HL-60 (cell line): Measurements from ENCODE around the gene NOC4L.

Experiments
- DNase-seq, 2 experiments: peaks; one replicate each; pipeline ENCODE4 v3.0.0-alpha.2; 2010 to 2020; ENCODE audit warnings: low read depth in 1 of 2, low spot score in 1 of 2
- H3K27ac ChIP-seq: fragments of 250-450 bp; sonication (Bioruptor Pico); replicated peaks from 2 replicates; pipeline ENCODE4 v1.5.1; 2020; ENCODE audit warnings: mild to moderate bottlenecking, moderate library complexity
- H3K27me3 ChIP-seq: fragments of 250-450 bp; sonication (Bioruptor Pico); 2 replicates; pipeline ENCODE4 v1.5.1; 2021; ENCODE audit warnings: mild to moderate bottlenecking, moderate library complexity; ENCODE audit not compliant: insufficient read depth, poor library complexity, severe bottlenecking
- H3K4me3 ChIP-seq: replicated peaks from 2 replicates; pipeline ENCODE4 v1.5.1; 2011; ENCODE audit warnings: mild to moderate bottlenecking, control low read depth, low read length; ENCODE audit not compliant: insufficient read depth
- GABPA ChIP-seq: IDR thresholded peaks from 2 replicates; pipeline ENCODE4 v1.6.1; 2012; ENCODE audit warnings: low read depth
- POLR2AphosphoS5 ChIP-seq: IDR thresholded peaks from 2 replicates; pipeline ENCODE4 v1.6.1; 2012; ENCODE audit warnings: low read depth
- SPI1 ChIP-seq: IDR thresholded peaks from 2 replicates; pipeline ENCODE4 v1.6.1; 2012; ENCODE audit warnings: low read depth, mild to moderate bottlenecking, borderline replicate concordance
- TF ChIP-seq, protein P1 (sequence below): IDR thresholded peaks from one replicate; pipeline ENCODE4 v1.5.1; 2011; ENCODE audit warnings: low read length, control low read depth, inconsistent platforms; ENCODE audit not compliant: insufficient read depth
- TF ChIP-seq, protein P2 (sequence below): IDR thresholded peaks from 2 replicates; pipeline ENCODE4 v1.6.1; 2012; ENCODE audit warnings: low read depth; ENCODE audit not compliant: insufficient replicate concordance

The NOC4L gene

DNA sequence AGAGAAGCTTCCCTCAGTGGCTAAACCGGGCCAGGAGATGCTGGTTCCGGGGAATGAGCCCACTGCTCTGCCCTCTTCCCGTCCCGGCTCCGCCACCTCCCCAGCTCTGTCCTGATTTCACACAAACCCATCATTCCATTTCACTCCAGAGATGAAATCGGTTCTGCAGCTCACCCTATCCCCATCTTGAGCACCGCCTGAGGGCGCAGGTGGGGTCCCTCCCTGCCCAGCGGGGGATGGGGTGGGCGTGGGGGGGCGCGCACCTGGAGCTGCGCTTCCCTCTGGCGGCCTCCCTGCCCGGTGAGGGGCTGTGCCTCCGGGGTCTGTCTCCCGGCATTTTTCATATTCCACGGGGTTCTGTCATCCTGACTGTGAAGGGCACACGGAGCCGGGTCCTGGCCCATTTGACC, 44.7 kb downstream of the NOC4L start:
- peak overlapping the region; percentile 31 for H3K4me3 ChIP-seq
- TF ChIP-seq, protein P1, sequence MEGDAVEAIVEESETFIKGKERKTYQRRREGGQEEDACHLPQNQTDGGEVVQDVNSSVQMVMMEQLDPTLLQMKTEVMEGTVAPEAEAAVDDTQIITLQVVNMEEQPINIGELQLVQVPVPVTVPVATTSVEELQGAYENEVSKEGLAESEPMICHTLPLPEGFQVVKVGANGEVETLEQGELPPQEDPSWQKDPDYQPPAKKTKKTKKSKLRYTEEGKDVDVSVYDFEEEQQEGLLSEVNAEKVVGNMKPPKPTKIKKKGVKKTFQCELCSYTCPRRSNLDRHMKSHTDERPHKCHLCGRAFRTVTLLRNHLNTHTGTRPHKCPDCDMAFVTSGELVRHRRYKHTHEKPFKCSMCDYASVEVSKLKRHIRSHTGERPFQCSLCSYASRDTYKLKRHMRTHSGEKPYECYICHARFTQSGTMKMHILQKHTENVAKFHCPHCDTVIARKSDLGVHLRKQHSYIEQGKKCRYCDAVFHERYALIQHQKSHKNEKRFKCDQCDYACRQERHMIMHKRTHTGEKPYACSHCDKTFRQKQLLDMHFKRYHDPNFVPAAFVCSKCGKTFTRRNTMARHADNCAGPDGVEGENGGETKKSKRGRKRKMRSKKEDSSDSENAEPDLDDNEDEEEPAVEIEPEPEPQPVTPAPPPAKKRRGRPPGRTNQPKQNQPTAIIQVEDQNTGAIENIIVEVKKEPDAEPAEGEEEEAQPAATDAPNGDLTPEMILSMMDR = no peak
- TF ChIP-seq, protein P2, sequence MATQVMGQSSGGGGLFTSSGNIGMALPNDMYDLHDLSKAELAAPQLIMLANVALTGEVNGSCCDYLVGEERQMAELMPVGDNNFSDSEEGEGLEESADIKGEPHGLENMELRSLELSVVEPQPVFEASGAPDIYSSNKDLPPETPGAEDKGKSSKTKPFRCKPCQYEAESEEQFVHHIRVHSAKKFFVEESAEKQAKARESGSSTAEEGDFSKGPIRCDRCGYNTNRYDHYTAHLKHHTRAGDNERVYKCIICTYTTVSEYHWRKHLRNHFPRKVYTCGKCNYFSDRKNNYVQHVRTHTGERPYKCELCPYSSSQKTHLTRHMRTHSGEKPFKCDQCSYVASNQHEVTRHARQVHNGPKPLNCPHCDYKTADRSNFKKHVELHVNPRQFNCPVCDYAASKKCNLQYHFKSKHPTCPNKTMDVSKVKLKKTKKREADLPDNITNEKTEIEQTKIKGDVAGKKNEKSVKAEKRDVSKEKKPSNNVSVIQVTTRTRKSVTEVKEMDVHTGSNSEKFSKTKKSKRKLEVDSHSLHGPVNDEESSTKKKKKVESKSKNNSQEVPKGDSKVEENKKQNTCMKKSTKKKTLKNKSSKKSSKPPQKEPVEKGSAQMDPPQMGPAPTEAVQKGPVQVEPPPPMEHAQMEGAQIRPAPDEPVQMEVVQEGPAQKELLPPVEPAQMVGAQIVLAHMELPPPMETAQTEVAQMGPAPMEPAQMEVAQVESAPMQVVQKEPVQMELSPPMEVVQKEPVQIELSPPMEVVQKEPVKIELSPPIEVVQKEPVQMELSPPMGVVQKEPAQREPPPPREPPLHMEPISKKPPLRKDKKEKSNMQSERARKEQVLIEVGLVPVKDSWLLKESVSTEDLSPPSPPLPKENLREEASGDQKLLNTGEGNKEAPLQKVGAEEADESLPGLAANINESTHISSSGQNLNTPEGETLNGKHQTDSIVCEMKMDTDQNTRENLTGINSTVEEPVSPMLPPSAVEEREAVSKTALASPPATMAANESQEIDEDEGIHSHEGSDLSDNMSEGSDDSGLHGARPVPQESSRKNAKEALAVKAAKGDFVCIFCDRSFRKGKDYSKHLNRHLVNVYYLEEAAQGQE = no peak
- TF ChIP-seq SPI1 (no peak), POLR2AphosphoS5 (no peak), GABPA (no peak)
- H3K27ac ChIP-seq = no peak overlapping the region
- DNase-seq = no peak
- H3K27me3 ChIP-seq = peaks cover 27% of the 10 kb centered on the region

DNA sequence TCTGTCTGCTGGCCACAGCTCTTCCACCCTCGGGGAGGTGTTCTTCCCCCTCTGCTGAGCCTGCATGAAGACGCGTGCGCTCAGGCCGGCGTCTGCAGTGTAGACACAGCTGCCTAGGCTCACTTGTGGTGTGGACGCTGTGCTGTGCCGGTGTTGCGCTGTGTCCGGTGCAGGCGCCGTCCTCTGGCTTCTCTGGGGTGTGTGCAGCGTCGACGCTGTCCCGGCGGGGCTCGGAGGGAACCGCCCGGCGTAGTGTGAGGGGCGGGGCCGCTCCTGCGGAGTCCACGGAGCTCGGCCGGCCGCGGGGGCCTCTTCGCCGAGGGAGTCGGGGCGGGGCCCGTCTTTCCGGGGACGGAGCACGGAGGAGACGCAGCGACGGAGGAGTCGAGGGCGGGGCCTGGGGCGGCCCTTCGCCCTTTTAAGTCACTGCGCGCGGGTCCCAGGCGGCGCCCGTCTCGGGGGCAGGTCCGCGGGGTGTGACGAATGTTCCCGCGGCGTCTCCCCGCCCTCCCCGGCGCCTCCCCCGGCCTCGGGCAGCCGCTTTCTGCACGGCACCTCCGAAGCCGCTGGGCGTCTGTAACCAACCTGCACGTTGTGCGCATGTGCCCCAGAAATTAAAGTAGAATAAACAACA, 45.2 kb downstream of the NOC4L start:
- H3K27me3 ChIP-seq = peaks cover 23% of the 10 kb centered on the region

DNA sequence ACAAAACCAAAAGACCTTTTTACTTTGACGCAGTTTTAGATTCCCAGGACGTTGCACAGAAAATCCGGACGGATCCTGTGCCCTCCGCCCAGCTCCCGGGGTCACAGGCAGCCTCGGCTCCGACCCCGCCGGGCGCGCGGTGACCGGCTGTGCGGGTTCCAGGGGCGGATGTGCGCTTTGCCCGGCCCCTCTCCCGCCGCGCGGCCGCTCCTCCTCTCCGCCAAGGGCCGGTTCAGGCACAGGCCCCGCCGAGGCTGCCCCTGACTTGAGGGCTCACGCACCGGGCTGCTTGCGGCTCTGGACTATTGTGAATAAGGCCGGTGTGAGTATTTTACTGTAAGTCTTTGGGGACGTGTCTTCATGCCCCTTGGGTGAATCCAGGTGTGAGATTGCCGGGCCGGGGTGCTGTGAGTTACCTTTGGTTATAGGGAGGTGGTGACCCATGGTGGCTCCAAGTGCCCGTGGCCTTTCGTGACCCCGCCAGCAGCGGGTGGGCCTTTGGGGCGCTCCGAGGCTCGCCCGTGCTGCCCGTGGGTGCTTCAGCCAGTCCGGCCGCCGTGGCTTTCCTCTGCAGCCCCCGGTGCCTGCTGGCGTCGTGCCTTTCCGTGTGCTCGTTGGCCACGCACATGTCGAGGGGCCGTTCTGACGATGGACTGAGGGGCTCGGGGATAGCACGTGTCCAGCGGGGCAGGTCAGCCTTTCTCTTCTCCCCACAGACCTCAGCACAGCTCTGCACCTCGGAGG, 45.9 kb downstream of the NOC4L start:
- no peak for DNase-seq

More for the DNA sequence above, 45.2 kb downstream of the NOC4L start:
- Histone ChIP-seq H3K4me3 (peak overlapping the region; percentile 31), H3K27ac (no peak overlapping the region)
- peak; percentile 85 to 86 for DNase-seq
- TF ChIP-seq, protein P2 = no peak

More for the DNA sequence above, 45.9 kb downstream of the NOC4L start:
- no peak for TF ChIP-seq SPI1
- TF ChIP-seq, protein P2 = no peak
- no peak for TF ChIP-seq GABPA
- TF ChIP-seq, protein P1 = no peak
- TF ChIP-seq POLR2AphosphoS5 = no peak
- Histone ChIP-seq H3K27ac (no peak overlapping the region), H3K27me3 (peaks cover 20% of the 10 kb centered on the region), H3K4me3 (peak overlapping the region; percentile 31)
